ENCODE data around the gene JAKMIP3. TPM values are rescaled to one million over a fixed set of nuclear protein-coding genes. Genes with fewer than 3 reads are reported as not detected.

Gene JAKMIP3
- total RNA-seq, 1 donor from 2014 or later, result 1.7 TPM

DNA sequence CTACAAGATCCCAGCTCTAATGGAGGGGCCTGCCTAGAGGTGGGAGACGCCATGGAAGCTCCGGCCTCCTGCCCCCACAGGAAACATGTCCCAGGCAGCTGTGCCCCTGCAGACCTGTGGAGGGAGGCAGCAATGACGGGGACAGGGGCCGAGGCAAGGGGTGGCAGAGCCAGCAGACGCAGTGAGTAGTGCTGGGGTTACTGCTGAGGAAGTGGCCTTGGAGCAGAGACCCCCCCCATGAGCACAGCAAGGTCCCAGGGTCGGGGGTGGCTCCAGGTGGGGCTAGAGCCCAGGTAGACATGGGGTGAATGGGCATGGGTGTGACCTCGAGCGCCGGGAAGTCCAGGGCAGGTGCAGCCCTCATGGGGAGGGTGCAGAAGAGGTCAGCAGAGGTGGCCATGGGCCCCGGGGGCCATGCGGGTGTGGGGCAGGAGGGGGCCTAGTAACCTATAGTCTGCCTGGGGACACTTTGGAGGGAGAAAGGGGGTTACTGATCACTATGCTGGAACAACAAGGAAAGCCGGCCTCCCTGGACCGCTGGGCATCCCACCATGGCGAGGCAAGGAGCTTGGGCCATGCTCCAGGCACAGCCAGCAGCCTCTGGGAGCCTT, 45.5 kb downstream of the JAKMIP3 start:
- Histone ChIP-seq H3K36me3 (no peaks in the 10 kb centered on the region), H3K4me3 (no peak overlapping the region), H3K9me3 (replicated peaks) (no peaks in the 10 kb centered on the region), H3K4me1 (peaks cover 7% of the 10 kb centered on the region), H3K27ac (replicated peaks) (no peak overlapping the region), H3K27me3 (ENCODE audit: low read depth) (no peaks in the 10 kb centered on the region)
- intact Hi-C loops (cut with micrococcal nuclease), result no loop called here
- DNase-seq, result peak; percentile 5
- TF ChIP-seq, protein P1, sequence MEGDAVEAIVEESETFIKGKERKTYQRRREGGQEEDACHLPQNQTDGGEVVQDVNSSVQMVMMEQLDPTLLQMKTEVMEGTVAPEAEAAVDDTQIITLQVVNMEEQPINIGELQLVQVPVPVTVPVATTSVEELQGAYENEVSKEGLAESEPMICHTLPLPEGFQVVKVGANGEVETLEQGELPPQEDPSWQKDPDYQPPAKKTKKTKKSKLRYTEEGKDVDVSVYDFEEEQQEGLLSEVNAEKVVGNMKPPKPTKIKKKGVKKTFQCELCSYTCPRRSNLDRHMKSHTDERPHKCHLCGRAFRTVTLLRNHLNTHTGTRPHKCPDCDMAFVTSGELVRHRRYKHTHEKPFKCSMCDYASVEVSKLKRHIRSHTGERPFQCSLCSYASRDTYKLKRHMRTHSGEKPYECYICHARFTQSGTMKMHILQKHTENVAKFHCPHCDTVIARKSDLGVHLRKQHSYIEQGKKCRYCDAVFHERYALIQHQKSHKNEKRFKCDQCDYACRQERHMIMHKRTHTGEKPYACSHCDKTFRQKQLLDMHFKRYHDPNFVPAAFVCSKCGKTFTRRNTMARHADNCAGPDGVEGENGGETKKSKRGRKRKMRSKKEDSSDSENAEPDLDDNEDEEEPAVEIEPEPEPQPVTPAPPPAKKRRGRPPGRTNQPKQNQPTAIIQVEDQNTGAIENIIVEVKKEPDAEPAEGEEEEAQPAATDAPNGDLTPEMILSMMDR (IDR thresholded peaks at IDR 0.05; ENCODE audit: borderline replicate concordance), result no peak

DNA sequence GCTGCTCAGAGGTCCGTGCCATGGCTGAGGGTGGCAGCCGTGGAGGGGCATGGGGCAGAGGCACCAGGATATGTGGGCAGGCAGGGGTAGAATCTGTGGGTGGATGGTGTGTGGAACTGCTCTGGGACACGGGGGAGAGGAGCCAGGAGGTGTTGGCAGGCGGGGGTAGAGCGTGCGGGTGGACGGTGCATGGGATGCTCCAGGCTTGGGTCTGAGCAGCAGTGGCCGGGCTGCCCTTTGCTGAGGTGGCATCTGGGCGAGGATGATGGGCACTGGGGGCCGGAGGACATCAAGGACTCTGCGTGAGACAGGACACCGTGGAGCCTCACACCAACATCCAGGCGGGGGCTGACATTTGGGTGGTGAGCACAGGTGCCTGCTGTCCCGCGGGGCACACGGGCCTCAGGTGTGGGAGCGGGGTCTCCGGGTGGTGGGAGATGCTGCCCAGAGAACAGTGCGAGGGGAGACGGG, 46.2 kb downstream of the JAKMIP3 start:
- intact Hi-C loops (cut with micrococcal nuclease), result no loop called here
- TF ChIP-seq, protein P1 (IDR thresholded peaks at IDR 0.05; ENCODE audit: borderline replicate concordance), result no peak
- DNase-seq, result peak; percentile 11

DNA sequence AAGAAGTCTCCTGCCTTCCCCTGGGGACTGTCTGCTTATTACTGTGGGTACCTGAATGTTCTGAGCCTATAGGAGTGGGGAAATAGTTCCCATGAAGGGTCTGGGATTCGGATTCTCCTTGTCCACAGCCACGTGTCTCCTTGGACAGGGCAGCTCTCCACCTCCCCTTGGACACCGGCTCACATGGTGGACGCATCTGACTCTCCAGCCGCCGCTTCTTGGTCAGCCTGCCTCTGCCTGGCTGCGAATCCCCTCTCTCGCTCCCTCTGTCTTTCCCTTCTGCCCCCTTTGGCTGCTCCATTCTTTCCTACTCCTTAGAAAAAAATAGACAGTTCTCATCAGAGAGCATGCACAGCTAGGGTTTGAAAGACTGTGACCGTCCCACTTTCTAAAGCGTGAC, 46.9 kb downstream of the JAKMIP3 start:
- intact Hi-C loops (cut with micrococcal nuclease), result no loop called here

More for the DNA sequence above, 46.2 kb downstream of the JAKMIP3 start:
- Histone ChIP-seq H3K4me3 (no peak overlapping the region), H3K27me3 (ENCODE audit: low read depth) (no peaks in the 10 kb centered on the region), H3K36me3 (no peaks in the 10 kb centered on the region), H3K9me3 (replicated peaks) (no peaks in the 10 kb centered on the region), H3K27ac (replicated peaks) (no peak overlapping the region), H3K4me1 (peaks cover 7% of the 10 kb centered on the region)

DNA sequence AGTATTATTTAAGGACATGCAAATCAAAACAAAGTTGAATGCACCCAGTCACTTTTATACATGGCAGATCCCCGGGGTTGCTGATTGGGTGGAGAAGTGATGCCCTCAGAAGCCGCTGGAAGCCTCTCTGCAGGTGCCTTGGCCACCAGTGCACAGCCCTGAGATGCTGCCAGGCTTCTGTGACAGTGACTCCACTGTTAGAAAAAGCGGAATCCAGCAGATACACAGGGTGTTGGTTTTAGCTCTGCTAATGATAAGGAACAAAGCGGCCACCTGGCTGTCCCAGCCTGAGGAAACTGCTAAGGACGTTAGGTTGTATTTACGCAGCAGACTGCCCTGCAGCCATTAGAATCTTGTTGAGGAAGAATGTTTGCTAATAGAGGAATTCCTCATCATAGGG, 47.5 kb downstream of the JAKMIP3 start:
- TF ChIP-seq, protein P1 (IDR thresholded peaks at IDR 0.05; ENCODE audit: borderline replicate concordance), result no peak
- Histone ChIP-seq H3K27ac (replicated peaks) (no peak overlapping the region), H3K9me3 (replicated peaks) (no peaks in the 10 kb centered on the region), H3K4me1 (peaks cover 7% of the 10 kb centered on the region), H3K36me3 (no peaks in the 10 kb centered on the region), H3K27me3 (ENCODE audit: low read depth) (no peaks in the 10 kb centered on the region), H3K4me3 (no peak overlapping the region)
- peak; percentile 1 for DNase-seq
- intact Hi-C loops (cut with micrococcal nuclease), result no loop called here

More for the DNA sequence above, 46.9 kb downstream of the JAKMIP3 start:
- H3K9me3 ChIP-seq (replicated peaks), result no peaks in the 10 kb centered on the region
- H3K4me1 ChIP-seq, result peaks cover 7% of the 10 kb centered on the region
- H3K36me3 ChIP-seq, result no peaks in the 10 kb centered on the region
- peak; percentile 4 for DNase-seq
- H3K27me3 ChIP-seq (ENCODE audit: low read depth), result no peaks in the 10 kb centered on the region
- H3K4me3 ChIP-seq, result no peak overlapping the region
- no peak overlapping the region for H3K27ac ChIP-seq (replicated peaks)
- TF ChIP-seq, protein P1 (IDR thresholded peaks at IDR 0.05; ENCODE audit: borderline replicate concordance), result no peak

DNA sequence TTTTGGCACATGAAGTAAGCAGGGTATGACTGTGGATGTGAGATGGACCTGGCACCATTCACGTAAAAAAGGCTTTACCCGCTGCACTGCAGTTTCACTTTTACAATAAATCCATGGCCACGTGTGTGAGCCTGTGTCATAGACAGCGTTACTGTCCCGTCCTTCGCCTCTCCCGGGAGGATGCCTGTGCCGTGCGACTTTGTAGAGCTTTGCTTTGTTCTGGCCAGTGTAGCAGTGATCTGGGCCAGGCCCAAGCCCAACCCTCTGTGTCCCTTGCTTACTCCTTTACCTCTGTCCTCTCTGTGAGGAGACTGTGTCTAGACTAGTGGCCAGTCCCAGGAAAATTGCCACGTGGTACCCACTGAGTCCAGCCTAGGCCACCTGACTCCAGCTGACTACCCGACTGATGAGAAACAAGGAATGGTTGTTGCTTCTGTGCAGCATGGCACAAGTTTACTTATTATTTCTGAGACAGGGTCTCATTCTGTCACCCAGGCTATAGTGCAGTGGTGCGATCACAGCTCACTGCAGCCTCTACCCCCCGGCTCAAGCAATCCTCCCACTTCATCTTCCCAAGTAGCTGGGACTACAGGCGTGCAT, 48.1 kb downstream of the JAKMIP3 start:
- TF ChIP-seq, protein P1 (IDR thresholded peaks at IDR 0.05; ENCODE audit: borderline replicate concordance), result no peak
- intact Hi-C loops (cut with micrococcal nuclease), result no loop called here
- no peaks in the 10 kb centered on the region for H3K27me3 ChIP-seq (ENCODE audit: low read depth)
- H3K4me3 ChIP-seq, result no peak overlapping the region
- no peaks in the 10 kb centered on the region for H3K36me3 ChIP-seq
- H3K4me1 ChIP-seq, result peaks cover 7% of the 10 kb centered on the region
- DNase-seq, result peak; percentile 25
- H3K9me3 ChIP-seq (replicated peaks), result no peaks in the 10 kb centered on the region
- H3K27ac ChIP-seq (replicated peaks), result no peak overlapping the region
